HG02884 (cell line): Measurements from ENCODE around the gene PAM16.
A peak's percentile ranks its signal among the peaks of the same experiment; 100 is the strongest.

Source experiments
- ATAC-seq: cut with Tn5 transposase; IDR thresholded peaks from one replicate; pipeline ENCODE4 v1.9.1; 2021; ENCODE audit warnings: mild to moderate bottlenecking, moderate library complexity; ENCODE audit not compliant: unreplicated experiment

PAM16 gene

DNA sequence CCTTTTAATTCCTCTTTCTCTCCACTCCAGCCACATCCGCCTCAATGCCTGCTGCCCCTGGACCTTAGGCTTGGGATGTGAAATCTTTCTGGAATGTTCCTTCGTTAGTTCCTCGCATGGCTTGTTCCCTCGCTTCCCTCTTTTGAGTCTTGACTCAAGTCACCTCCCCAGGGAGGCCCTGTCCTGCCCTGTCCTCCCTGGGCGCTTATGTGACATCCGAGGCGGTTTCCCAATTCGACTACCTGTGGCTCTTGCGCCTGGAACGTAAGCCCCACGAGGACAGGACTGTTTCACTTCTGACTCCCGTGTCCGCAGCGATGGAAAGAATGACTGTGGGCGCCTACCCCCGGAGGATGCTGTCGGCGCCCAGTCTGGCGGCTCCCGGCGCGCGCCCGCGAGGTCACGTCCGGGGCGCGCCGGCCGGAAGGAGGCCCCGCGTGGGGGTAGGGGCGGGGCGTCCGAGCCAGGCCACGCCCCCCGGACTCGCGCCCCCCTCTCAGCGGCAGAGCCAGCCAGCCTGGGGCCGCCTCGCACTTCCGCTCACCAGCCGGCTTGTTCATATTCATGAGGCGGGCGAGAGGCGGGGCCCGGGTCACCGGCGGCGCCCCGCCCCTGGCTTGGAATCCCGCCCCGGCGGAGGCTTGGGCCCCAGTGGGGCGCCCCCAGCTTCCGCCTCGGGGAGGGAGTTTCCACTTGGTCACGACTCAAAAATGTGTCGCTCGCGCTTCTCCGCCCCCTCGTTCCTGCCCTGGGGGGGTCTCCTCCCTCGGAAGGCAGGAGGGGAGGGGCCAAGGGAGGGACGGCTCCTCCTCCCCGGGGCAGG is 43.7 kb downstream of the PAM16 start:
- peak; percentile 83 for ATAC-seq

DNA sequence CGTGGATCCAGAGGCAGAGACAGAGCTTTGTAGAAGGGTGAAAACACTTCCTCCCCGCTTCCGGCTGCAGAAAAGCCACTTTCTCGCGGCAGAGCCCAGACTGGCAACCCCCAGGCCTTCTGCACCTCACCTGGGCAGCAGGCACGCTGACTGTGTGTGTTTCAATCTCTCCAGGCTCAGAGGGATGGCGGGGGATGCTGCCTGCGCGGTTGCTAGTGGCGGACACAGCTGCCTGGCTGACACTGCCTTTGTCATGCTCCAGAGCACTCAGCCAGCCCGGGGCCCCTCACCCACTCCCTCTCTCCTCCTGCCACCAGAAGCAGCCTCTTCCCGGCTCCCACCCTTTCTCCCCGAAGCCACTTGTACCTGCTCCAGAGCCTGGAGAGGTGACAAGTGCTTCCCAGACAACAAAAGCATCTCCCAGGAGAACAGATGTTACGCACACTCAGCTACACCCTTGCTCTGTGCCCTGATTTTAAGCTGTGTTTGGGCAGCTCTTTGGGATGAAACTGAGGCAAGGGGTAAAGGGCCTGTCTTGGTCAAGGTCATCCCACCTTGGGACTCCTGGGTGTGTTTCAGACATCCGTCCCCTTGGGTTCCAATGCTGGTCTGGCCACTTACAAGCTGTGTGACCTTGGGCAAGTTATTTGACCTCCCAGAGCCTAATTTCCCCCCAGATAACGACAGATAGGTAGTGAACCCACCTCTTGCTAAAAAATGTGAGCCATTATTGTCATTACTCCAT is 44.5 kb downstream of the PAM16 start:
- ATAC-seq: no peak

DNA sequence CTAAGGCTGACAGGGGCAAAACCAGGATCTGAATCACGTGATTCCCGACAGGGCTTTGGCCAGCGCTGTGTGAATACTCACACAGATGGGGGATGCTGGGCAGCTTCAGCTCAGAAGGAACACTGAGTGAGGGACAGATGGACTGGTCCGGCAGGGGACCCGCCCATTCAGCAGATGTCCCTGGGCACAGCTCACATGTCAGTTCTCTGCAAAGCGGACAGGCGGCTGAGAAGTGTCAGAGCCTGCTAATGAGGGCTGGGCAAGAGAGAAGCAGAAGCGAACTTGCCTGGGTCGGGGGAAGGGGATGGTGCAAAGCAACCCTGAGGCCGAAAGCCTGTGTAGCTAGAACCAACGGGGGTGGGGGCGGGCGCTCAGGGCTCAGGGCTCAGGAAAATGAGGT is 47.1 kb downstream of the PAM16 start:
- no peak for ATAC-seq

DNA sequence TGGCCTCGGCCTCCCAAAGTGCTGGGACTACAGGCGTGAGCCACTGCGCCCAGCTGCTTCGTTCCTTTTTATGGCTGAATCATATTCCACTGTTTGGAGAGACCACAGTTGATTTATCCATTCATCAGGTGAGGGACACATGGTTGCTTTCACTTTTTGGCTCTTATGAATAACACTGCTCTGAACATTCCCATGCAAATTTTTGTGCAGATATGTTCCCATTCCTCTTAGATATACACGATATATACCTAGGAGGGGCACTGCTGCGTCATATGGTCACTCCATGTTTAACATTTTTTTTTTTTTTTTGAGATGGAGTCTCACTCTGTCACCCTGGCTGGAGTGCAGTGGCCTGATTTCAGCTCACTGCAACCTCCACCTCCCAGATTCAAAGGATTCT is 49.2 kb downstream of the PAM16 start:
- ATAC-seq: no peak

DNA sequence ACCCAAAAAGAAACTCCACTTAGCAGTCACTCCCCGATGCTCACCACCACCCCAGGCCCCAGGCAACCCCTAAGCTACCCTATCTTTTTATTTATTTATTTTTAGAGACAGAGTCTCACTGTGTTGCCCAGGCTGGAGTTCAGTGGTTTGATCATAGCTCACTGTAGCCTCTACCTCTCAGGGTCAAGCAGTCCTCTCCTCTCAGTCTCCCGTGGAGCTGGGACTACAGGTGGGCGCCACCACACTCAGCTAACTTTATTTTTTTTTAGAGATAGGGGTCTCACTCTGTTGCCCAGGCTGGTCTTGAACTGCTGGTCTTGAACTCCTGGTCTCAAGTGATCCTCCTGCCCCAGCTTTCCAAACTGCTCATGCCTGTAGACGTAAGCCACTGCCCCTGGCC is 49.9 kb downstream of the PAM16 start:
- no peak for ATAC-seq

DNA sequence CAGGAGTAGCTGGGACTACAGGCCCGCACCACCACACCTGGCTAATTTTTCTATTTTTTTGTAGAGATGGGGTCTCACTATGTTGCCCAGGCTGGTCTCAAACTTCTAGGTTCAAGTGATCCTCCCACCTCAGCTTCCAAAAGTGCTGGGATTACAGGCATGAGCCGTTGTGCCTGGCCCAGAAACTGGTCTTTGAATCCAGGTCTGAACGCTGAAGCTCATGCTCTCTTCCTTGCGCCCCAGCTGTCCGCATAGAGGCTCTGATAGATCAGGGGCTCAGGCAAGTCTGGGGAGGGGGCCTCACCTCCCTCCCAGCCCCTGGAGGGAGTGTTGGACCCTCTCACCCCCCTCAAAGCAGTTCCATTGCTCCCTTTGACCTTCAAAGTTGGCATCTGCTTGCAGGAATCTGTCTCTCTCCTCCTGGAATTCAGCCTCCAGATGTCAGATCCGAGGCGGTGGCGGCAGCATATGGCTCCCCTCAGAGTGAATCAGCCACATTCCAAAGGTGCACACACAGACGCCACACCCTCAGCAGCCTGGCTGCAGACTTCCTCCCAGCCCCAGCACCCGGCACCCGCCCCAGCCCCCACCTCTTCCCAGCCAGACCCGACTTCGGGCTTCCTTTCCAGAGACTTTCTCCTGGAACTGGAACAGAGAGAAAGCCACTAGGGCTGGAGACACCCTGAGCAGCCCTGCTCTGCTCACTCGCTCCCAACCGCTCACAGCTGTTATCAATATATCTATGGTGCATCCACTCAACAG is 52.2 kb downstream of the PAM16 start:
- ATAC-seq: no peak

DNA sequence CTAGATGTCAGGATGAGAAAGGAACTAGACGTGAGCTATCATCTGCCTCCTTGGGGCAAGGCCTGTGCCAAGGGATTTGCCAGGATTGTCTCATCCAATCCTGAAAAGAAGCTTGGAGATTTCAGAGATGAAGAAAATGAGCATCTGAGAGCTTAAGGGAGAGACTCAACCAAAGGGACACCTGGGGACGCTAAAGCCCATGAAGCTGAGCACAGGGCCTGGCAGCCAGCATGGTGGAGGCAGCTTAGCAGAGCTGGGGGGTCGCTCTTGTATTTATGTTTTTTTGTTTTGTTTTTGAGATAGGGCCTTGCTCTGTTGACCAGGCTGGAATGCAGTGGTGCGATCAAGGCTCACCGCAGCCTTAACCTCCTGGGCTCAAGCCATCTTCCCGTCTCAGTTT is 53.6 kb downstream of the PAM16 start:
- ATAC-seq: no peak

DNA sequence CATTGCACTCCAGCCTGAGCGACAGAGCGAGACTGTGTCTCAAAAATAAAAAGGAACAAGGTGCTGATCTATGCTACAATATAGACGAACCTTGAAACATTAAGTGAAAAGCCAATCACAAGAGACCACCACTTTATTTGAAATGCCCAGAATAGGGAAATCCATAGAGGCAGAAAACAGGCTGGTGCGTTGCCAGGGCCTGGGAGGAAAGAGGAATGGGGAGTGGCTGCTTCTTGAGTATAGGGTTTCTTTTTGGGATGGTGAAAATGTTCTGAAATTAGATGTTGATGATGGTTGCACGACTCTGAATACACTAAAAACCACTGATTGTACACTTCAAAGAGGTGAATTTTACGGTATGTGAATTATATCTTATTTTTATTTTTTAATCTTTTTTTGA is 55.5 kb downstream of the PAM16 start:
- no peak for ATAC-seq

DNA sequence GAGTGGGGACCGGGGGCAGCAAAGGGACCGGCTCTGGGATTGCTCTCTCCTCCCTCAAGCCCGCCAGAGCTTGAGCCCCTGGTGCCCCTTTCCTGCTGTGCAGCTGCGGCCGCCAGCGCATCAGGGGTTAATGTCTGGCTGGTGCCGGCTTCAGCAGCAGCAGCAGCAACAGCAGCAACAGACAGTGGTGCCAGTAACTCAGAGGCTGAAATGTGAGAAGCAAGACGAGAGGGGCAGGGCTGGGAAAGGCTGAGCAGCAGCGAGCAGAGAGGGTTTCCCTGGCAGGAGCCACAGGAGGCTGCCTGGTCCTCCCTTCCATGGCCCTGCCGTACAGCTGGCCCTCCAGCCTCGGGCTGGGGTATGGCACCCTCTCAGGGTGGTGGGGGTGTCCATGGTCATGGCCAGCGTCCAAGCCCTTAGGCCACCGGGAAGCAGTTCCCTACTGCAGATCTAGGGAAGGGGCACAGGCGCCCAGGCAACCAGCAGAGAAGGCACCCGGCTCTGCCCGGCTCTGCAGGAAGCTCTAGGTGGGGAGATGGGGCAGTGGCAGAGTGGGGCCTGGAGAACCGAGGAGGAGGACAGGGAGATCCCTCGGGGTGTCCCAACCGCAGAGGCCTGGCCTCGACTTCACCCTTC is 57.2 kb downstream of the PAM16 start:
- ATAC-seq: no peak

DNA sequence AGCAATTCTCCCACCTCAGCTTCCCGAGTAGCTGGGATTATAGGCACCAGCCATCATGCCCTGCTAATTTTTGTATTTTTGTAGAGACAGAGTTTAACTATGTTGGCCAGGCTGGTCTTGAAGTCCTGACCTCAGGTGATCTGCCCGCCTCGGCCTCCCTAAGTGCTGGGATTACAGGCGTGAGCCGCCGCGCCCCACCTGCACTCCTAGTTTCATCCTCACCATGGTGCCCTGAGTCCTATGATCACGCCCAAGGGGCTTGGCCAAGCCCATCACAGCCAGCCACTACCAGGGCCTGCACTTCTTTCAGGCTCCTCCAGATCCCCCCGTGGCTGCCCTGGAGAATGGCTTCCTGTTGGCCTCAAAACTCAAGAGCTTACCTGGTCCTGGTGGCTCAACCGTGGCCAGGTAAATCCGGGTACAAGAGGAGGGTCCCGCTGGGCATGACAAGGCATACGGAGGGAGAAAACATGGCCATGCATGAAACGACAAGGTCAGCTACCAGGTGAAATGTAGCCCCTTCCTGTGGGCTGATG is 57.9 kb downstream of the PAM16 start:
- ATAC-seq: no peak

DNA sequence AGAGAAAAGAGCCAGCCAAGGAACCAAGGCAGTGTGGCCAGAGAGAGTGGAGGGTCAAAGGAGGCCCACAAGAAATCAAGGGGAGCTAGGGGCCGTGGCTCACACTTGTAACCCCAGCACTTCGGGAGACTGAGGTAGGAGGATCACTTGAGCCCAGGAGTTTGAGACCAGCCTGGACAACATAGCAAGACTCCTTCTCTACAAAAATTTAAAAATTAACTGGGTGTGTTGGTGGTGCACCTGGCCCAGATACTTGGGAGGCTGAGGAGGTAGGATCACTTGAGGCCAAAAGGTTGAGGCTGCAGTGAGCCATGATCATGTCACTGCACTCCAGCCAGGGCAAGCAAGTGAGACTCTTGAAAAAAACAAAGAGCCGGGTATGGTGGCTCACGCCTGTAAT is 59.4 kb downstream of the PAM16 start:
- ATAC-seq: no peak
